Fibroblast of lung (primary cell): ENCODE results near the gene SLC25A3.

Source experiments
- CTCF ChIP-seq, 2 donors: IDR thresholded peaks in 1 of 2; conservative IDR thresholded peaks in 1 of 2; 1 replicate in 1 of 2; 2 replicates in 1 of 2; pipeline ENCODE4 v1.5.1; 2011 to 2012; ENCODE audit warnings: low read length in 2 of 2, control low read depth in 1 of 2, inconsistent platforms in 1 of 2, low read depth in 1 of 2, mild to moderate bottlenecking in 1 of 2
- EZH2 ChIP-seq: IDR thresholded peaks from 2 replicates; pipeline ENCODE4 v1.5.1; 2012; ENCODE audit warnings: low read length, control low read depth, mild to moderate bottlenecking; ENCODE audit errors: missing control alignments

DNA sequence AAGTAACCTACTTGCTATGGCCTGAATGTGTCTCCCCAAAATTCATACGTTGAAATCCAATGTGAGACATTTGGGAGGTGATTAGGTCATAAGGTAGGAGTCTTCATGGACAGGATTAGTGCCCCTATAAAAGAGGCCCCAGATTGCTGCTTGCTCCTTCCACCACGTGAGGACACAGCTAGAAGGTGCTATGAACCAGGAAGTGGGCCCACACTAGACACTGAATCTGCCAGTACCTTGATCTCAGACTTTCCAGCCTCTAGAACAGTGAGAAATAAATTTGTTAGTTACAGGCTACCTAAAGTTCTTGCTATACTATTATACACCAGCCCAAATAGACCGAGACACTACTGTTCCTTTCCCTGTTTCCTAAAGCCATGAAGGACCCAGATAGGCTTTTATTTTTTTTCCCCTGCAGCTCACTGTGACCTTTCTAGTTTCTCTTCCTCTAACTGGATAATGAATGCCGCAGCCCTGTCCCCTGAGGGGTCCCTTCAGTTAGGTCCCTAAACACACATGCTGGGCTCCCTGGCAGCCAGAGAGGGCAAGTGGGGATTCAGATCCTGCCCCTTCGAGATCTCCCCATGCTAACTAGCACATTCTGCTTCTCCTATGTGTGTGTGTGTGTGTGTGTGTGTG is 19.3 kb downstream of the SLC25A3 start:
- TF ChIP-seq CTCF (conservative IDR thresholded peaks at IDR 0.05 in 1 of 2, IDR thresholded peaks at IDR 0.05 in 1 of 2; ENCODE audit: low read depth in 1 of 2, low read length in 2 of 2) (no peak), EZH2 (no peak)
